D341Med (cell line): ENCODE measurements around the gene FIGNL1.
"Not testable (repeated sequence)": the region's sequence is repeated elsewhere in the genome, so short reads cannot be mapped to it uniquely, and the experiment has no call there.

Experiments used
- DNase-seq: peaks from one replicate; pipeline ENCODE4 v3.0.0; 2012; ENCODE audit warnings: low spot score

The FIGNL1 gene

DNA sequence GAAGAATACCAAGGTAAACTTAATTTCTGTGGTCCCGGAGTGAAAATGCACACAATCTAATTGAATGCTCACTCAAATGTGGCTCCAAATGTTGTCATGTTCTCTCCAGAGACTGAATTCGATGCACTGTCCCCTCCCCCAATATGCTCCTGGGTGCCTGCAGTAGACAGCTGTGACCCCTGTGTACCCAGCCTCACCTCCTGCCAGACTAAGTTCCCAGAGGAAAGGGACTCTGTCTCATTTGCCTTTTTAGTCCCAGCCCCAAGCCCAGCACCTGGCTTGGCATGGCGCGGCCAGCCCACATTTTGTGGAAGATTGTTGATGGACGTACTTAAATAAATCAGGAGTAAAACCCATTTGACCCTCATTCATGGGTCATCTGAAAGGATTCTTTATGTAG lies 21.8 kb upstream of the FIGNL1 start:
- DNase-seq = no peak

DNA sequence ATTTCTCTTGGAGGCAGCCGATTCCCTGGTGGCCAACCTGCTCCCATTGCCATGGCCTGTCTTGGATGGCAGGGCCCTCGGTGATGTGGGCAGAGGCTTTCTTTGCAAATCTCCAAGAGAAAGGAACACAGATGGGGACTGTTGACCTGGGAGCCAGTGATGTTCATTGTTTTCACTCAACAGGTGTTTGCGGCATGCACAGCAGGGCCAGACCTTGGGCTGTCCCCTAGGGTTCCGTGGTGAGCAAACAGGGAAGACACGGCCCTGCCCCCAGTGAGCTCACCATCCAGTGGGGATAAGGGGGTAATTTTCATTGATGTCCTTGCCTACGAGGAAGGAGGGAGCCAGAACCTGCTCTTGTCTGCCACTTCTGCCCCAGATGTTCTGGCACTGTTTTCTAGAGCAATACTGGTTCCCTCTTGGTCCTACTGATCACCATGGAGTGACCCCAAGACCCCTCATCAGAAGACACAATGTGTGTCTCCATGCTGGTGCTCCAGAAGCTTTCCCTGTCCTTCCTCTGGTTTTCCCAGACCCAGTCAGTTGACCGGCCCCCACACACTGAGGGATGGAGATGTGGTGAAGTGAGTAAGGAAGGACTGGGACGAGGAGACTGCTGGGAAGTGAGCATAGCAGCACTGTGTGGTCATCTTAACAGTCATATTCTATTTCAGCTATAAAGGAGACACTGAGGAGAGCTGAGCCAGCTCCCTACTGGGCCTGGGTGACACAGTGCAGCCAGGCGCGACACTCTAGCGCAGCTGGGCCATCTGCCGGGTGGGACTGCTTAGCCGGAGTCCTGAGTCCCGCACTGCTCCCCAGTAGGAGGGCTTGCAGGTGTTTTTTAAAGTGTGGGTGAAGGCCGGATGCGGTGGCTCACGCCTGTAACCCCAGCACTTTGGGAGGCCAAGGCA lies 20.4 kb upstream of the FIGNL1 start:
- no peak for DNase-seq

DNA sequence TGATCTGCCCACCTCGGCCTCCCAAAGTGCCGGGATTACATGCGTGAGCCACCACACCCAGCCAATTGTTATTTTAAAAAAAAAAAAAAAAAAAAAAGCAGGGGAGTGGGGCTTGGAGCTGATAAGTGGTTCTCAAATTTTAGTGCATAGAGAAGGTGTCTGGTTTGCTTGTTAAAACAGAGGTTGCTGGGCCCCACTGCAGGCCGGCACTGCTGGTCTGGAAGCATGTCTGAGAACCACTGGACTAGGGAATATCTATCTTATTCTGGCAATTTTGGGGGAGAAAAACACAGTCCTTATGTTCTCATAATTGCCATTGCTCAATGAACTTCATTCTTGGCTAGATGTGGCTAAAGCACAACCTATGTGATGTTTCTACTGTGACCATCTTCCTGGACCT lies 19.0 kb upstream of the FIGNL1 start:
- no peak for DNase-seq

DNA sequence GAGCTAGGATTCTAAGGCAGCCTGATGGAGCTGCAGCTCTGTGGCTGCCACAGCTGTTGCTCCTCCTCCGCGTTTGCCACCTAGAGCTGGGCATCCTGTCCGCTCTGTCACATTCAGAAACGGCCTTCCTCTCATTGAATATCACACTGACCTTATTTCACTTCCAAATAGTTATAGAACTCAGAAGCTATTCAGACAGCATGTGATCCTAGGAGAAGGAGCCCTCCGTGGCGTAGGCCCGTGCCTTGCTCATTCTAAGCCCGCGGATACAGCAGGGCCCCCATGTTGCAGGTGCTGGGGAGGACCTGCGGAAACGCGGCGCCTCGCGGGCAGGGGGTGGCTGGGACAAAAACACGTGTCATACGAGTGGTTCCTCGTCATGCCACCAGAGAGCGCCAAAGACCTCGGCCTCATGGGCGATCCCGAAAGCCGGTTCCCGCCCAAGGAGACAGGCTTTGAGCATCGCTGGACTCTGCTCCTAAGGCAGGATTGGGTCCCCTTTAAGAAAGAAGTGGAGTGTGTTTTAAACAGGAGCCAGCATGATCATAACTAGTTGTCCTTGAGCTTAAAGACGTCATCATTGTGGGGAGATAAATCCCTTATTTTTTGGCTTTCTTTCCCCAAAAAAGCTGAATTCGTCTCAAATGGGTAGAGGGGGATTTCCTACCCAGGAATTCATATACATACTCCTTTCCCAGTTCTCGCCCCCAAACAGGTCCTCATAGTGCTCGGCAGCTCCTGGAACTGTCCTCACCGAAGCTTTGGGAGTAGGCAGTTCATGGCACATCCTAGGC lies 17.9 kb upstream of the FIGNL1 start:
- DNase-seq = peak; percentile 92

DNA sequence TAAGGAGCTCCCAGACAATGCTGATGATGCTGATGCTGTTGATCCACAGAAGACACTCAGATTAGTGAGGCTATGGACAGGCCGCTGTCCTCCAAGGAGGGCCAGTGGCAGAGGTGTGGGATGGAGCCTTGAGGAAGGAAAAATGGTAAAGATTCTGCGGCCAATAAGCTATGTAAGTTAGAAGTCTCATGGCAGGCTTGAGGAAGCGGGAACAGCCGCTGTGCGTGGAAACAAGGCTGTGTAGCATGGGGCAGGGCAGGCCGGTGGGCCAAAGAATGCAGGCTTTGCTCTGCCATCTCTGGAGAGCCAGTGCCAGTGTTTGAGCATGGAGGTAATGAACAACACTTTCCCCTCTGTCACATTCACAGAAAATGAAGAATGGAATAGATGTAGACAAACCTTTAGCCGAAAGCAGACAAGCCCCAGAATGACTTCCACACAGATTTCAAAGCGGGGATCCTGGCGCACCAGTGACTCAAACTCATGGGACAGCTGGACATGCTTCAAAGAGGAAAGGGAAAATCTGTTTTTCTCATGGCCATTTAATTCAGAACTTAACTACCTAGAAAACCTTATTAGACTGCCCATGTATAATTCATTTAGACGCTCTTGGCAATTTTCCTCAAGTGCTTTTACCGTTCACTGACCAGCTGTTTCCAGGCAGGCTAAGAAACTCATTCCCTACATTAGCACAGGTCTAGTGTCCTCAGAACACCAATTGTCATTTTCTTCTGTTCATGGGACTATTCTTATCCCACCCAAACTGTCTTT lies 16.9 kb upstream of the FIGNL1 start:
- DNase-seq = no peak

DNA sequence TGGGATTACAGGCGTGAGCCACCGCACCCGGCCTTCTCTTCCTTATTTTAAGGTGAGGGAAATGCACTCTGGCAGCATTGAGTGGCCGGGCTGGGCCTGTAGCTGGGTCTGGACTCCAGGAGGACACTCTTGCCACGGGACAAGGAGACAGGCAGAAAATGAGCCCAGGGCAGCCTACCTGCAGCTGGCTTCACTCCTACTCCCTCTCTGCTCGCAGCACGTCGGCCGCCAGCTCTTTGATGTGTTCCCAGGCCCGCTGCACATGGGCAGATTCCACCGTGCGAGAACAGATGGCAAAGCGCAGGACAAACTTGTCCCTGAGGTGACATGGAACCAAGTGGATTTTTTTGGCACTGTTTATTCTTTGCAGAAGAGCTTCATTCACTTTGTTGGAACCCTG lies 12.9 kb upstream of the FIGNL1 start:
- no peak for DNase-seq

DNA sequence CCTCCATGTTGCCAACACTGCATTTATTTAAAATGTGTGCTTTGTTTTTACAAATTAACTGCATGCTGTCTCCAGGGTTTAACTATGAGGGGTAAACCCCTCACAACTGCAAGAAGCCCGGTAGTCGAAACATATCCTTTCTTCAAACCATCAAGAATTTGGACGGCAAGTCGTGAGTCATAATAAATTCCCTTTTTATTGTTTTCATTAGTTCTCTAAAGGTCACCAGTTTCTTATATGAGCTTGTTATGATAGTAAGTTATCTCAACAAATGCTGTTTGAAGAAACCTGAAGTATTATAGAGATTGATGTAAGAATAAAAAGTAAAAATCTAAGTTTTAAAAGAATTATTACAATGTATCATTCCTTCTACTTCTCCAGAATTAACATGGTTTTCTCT lies 12.2 kb upstream of the FIGNL1 start:
- no peak for DNase-seq

DNA sequence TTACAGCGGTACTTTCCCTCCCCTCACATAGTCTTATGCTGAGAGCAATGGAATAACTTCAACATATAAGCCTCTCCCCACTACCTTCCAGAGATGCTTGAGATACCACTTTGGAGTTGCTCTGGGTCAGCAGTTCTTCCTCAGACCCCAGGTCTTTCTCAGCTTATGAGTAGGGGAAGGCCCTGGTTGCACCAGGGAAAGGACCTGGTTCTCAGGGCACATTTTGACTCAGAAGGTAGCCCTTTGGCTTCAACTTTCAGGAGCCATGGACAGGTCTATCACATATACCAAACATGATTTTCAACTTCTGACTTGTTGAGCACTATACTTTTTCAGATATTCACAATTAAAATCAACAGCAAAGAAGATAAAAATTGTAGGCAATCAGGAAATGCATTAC lies 11.5 kb upstream of the FIGNL1 start:
- no peak for DNase-seq

DNA sequence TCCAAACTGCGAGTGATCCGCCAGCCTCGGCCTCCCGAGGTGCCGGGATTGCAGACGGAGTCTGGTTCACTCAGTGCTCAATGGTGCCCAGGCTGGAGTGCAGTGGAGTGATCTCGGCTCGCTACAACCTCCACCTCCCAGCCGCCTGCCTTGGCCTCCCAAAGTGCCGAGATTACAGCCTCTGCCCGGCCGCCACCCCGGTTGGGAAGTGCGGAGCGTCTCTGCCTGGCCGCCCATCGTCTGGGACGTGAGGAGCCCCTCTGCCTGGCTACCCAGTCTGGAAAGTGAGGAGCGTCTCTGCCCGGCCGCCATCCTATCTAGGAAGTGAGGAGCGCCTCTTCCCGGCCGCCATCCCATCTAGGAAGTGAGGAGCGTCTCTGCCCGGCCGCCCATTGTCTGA lies 9.0 kb upstream of the FIGNL1 start:
- not testable (repeated sequence) for DNase-seq

DNA sequence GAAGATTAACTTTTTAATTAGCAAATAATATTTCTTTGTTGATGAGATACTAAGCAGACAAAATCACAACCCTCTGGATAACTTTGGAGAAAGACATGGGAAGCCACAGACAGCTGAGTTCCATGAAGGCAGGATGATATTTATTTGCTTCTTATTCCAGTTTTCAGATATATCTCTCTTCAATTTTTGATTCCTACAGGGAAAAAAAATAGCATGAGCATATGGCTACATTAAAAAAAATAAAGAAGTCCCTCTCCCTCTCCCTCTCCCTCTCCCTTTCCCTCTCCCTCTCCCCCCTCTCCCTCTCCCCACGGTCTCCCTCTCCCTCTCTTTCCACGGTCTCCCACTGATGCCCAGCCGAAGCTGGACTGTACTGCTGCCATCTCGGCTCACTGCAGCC lies 8.5 kb upstream of the FIGNL1 start:
- DNase-seq = not testable (repeated sequence)

DNA sequence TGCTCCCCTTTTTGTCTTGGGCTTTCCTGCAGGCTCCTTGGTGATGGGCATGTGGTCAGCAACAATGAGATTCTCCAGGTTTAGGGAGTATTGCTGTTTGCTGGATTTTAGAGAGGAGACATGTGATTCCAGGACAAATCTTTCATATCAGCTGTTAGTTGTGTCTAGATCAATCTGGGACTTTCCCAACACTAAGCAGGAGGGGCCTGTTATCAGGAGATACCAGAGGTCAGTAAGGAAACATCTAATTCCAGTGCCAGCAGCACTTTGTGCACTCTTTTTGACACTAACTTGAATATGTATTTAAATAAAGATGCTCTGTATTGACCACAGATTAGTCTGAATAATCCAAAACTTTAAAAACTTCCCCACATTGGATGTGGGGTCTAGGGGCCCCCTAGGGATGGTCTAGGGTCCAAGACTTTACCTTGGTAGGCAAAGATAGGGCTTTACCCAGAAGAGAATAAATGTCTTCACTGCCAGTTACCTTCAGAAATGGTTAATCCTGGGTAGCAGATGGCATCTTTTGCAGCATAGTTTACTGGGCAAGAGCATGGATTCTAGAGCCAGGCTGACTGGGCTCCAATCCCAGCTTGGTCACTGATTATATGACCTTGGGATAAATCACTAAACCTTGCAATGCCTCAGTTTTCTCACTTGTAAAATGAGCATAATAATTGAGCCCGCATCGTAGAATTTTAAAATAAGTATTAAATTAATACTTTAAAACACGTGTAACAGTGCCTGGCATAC lies 6.4 kb upstream of the FIGNL1 start:
- DNase-seq = no peak

DNA sequence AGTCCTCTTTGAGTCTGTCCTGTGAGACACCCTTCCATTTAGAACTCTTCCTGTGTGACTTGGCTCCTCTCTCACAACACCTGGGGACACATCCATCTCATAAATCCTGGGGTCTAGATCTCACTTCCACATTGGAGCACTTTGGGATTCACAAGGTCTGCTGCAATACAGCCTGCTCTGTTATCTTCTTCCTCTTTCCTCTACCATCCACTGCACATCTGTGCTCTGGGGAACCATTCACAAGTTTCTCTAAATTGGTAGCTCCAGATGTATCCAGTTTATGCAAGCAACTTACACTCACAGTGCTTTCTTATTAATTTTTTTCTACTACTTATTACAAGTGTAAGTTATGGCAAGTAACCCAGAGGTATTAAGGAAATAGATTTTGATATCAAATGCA lies 5.5 kb upstream of the FIGNL1 start:
- no peak for DNase-seq

DNA sequence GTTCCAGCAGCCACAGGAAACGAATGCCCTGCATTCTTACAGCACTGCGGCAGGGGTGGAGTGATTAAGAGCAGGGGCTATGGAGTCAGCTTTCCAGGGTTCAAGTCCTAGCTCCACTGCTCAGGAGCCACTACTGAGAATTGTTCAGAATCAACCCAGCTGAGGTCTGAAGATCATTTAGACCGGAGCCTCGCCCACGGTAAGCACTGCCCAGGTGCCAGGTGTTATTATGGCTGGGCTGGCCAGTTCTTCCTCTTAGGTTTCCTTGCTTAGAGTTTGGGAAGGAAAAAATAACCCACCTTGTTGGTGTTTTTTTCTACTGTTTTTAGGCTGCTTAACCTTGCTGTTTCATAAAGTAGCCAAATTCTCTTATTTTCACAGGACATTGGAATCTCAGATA lies 4.8 kb upstream of the FIGNL1 start:
- DNase-seq = no peak

DNA sequence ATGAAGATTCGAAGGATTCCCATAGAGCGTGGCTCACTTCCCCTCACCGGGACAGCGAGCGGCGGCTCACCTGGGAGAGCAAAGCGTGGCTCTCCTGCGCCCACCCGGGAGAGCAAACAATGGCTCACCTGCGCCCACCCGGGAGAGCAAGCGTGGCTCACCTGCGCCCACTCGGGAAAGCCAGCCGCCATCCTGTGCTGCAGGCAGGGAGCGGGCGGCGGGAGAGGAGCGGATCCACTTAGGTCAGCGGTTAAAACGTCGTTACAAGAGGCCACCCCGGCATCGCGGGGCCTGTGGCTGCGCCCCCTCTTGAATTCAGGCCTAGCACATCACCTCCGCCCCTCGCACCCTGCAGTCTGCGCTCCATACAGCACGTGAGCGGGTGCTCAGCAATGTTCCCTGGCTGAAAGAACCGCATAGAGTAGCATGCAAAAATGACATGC lies 461 bp upstream of the FIGNL1 start:
- DNase-seq = no peak

DNA sequence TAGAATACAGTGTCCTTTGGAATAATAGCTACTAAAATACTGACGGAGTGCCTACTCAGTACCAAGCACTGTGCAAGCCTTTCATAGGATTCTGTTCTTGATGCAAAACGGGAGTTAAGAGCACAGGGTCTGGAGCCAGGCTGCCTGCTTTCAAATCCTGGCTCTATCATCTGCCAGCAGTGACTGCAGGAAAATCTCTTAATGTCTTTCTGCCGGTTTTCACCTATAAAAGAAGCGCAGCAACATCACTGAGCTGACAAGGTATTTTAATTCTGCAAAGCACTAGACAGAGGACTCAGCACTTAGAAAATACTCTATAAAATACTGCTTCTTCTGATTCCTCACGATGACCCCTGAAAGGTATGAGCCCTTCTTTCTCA lies 659 bp downstream of the FIGNL1 start:
- no peak for DNase-seq

DNA sequence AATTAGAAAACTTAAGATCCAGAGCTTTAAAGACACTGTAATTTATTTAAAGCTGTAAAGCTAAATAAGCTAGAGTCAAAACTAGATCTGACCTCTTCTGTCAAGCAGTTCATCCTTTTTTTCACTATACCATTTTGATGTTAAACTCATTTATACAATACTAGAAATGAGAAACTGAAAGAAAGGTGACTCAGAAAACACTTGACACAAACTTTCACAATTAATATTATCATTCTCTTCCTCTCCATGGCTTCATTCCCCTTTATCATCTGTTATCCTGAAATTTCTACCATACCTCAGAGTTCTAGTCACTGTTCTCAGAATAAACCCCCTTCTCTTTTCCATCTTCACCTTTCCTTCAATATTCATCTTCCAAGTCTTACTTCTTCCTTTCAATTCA lies 1.3 kb downstream of the FIGNL1 start:
- no peak for DNase-seq

DNA sequence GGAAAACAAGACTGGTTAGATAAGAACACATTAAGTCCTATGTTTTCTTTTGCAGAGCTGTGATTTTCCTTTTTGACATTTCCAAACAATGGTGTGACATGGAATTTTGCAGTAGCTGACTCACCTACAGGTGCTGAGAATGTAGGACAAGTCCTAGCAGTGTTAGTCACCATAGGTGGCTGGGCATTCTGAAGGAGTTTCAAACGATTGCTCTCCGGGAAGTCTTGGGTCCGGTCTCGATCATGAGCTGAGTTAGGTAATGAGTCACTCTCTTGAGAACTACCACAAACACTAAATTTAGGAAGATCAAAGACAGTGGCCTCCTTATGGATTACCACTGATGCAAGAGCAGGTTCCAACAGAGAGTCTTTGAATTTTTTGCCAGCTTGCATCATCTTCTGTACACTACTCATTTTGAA lies 3.6 kb downstream of the FIGNL1 start:
- DNase-seq = no peak

DNA sequence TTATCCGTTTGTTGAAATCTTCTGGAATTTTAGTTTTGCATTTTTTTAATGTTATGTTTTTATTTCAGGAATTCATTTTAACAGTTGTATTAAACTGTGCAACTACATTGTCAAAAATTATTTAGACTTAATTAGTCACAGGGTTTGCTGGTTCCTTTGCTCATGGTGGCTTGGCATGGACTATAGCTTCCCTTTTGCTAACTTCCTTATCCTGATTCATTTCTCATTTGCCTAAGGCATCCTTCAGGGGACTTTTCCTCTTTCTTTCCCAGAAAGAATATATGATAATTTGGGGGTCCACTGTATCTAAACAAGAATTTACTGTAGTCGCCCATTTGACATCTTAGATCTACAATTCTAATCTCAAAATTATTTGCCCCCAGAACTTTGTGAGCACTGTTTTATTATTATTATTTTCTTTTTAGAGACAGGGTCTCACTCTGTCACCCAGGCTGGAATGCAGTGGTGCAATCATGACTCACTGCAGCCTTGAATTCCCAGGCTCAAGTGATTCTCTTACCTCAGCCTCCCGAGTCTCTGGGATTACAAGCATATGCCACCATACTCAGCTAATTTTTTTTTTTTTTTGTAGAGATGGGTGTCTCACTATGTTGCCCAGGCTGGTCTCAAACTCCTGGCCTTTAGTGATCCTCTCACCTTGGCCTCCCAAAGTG lies 13.9 kb downstream of the FIGNL1 start:
- DNase-seq = no peak

DNA sequence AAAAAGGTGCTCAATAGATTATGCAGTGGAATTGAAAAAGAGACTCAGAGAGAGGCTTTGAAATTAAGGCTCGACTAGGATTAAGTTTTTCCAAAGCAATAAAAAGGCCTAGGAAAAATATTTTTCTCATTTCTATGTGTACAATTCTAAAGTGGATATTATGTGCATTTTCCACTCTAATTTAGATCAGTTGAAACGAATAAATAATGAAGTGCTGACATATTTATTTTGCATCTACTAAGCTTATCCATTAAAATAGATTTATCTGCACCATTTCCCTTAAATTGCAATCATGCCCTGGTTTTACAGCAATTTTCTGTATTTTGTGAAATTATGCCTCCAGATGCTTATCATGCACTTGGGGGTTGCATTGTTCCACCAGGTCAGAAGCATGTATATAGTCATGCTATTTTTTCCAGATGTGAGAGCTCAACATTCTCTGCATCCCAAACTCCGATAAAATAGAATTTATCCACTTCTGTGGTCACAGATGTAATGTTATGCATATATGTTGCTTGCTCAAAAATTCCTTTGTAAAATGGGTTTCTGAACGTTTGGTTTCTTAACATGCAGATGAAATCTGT lies 18.3 kb downstream of the FIGNL1 start:
- DNase-seq = no peak

DNA sequence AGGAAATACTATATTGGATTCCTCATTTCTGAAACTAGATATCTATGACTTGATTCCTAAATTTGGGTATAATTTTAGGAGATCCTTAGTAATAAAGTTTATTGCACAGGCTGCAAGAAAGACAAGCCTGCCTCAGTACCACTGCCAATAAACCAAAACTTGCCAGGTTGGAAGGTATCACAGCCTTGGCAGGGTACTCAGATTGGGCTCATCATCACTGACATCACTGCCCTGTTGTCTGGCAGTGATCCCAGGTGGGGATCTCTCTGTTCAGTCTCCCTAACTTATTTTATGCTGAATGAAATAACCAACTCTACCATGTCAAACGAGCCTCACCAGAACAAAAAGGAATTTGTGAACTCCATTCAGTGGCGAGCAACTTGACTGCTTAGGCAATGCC lies 18.8 kb downstream of the FIGNL1 start:
- no peak for DNase-seq

DNA sequence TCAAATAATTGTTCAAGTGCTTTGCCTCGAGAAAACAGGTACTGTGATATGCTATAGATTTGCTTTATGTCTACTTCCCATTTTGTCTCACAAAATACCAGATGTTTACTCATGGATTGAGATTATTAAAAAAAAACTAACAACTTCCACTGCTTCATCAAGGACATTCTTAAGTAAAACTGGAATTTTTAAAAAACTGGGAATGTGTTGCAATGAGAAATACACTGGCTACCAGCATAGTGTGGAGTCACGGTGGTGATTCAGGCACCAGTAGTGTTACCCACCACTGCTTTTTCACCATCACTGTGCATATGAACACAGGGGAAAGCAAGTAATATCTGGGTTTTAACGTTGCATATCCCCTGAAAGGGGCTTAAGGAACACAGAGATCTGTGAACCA lies 21.2 kb downstream of the FIGNL1 start:
- no peak for DNase-seq
